GM12878 (cell line): Measurements from ENCODE around the gene TRMT1. TPM values are rescaled to one million over a fixed set of nuclear protein-coding genes. Genes with fewer than 3 reads are reported as not detected.

Source experiments
- BHLHE40 ChIP-seq, 2 experiments: fragments of 450-650 bp in 1 of 2; IDR thresholded peaks; 2 replicates each; pipeline ENCODE4 v1.6.1; 2011 to 2017; ENCODE audit warnings: low read depth in 2 of 2, borderline replicate concordance in 1 of 2, improper control_type of control experiment in 1 of 2, low read length in 1 of 2, mild to moderate bottlenecking in 1 of 2
- CBX3 ChIP-seq: fragments of 200-600 bp; sonication (generic); IDR thresholded peaks from 2 replicates; pipeline ENCODE4 v1.6.1; 2016; ENCODE audit warnings: low read depth, borderline replicate concordance
- CBX5 ChIP-seq: sonication (generic); IDR thresholded peaks from 2 replicates; pipeline ENCODE4 v1.6.1; 2016; ENCODE audit warnings: low read depth, moderate library complexity, mild to moderate bottlenecking, inconsistent platforms
- CHD4 ChIP-seq: fragments of 200-600 bp; sonication (generic); IDR thresholded peaks from 2 replicates; pipeline ENCODE4 v1.6.1; 2016; ENCODE audit warnings: mild to moderate bottlenecking
- GATAD2B ChIP-seq: fragments of 450-650 bp; conservative IDR thresholded peaks from 2 replicates; pipeline ENCODE4 v1.6.1; 2017; ENCODE audit warnings: low read depth, mild to moderate bottlenecking, moderate library complexity
- MYB ChIP-seq: fragments of 150-350 bp; IDR thresholded peaks from 2 replicates; pipeline ENCODE4 v1.6.1; 2014; ENCODE audit warnings: mild to moderate bottlenecking, low read depth, low read length, borderline replicate concordance
- NR2F1 ChIP-seq: fragments of 450-650 bp; conservative IDR thresholded peaks from 2 replicates; pipeline ENCODE4 v1.6.1; 2017; ENCODE audit warnings: mild to moderate bottlenecking
- POLR2A ChIP-seq: IDR thresholded peaks from 2 replicates; pipeline ENCODE4 v1.6.1; 2011; ENCODE audit warnings: low read depth, mild to moderate bottlenecking, low read length
- RELA ChIP-seq: fragments of 450-650 bp; IDR thresholded peaks from 2 replicates; pipeline ENCODE4 v1.8.0; 2014; ENCODE audit warnings: borderline replicate concordance; ENCODE audit not compliant: partially characterized antibody
- RUNX3 ChIP-seq: IDR thresholded peaks from 2 replicates; pipeline ENCODE4 v1.6.1; 2012; ENCODE audit warnings: low read length, inconsistent platforms
- SPI1 ChIP-seq: IDR thresholded peaks from 2 replicates; pipeline ENCODE4 v1.6.1; 2011; ENCODE audit warnings: low read depth, mild to moderate bottlenecking, low read length, moderate library complexity, borderline replicate concordance; ENCODE audit not compliant: insufficient read depth
- SUZ12 ChIP-seq: fragments of 200-600 bp; sonication (generic); IDR thresholded peaks from one replicate; pipeline ENCODE4 v1.6.1; 2018; ENCODE audit warnings: antibody characterized with exemption, mild to moderate bottlenecking; ENCODE audit not compliant: unreplicated experiment
- TCF12 ChIP-seq: IDR thresholded peaks from 2 replicates; pipeline ENCODE4 v1.6.1; 2011; ENCODE audit warnings: low read depth, mild to moderate bottlenecking, low read length
- TCF3 ChIP-seq: IDR thresholded peaks from 2 replicates; pipeline ENCODE4 v1.6.1; 2012; ENCODE audit warnings: low read depth, mild to moderate bottlenecking, low read length, borderline replicate concordance; ENCODE audit not compliant: insufficient read depth
- YY1 ChIP-seq: IDR thresholded peaks from 2 replicates; pipeline ENCODE4 v1.6.1; 2011; ENCODE audit warnings: low read depth, mild to moderate bottlenecking, low read length
- ZBED1 ChIP-seq: IDR thresholded peaks from 2 replicates; pipeline ENCODE4 v1.6.1; 2016; ENCODE audit warnings: borderline replicate concordance
- ZNF217 ChIP-seq: fragments of 450-650 bp; IDR thresholded peaks from 2 replicates; pipeline ENCODE4 v1.6.1; 2017; ENCODE audit warnings: antibody characterized with exemption, mild to moderate bottlenecking
- ZSCAN29 ChIP-seq: fragments of 450-650 bp; IDR thresholded peaks from 2 replicates; pipeline ENCODE4 v1.6.1; 2017; ENCODE audit warnings: mild to moderate bottlenecking, moderate library complexity
- ZZZ3 ChIP-seq: IDR thresholded peaks from 2 replicates; pipeline ENCODE4 v1.6.1; 2011; ENCODE audit warnings: low read depth; ENCODE audit not compliant: control insufficient read depth, insufficient read length
- polyA plus RNA-seq, 11 experiments: library from polyadenylated mRNA; depleted of rRNA in 4 of 11; unstranded in 6 of 11; stranded (reverse) in 5 of 11; fragments of >200 nt; fragmentation: Nextera tagmentation in 4 of 11; fragmentation: Illumina TruSeq in 1 of 11; extraction: Ambion mirVana in 4 of 11; extraction: Trizol in 1 of 11; gene quantifications; 1 replicate in 1 of 11; 2 replicates in 10 of 11; pipeline versions ENCODE4 v1.2.1 to v1.2.3, GENCODE V29; 2011 to 2016; ENCODE audit warnings: inconsistent platforms in 2 of 11, missing spikeins in 2 of 11, low read depth in 1 of 11
- total RNA-seq, 4 experiments: library from RNA; depleted of rRNA in 3 of 4; stranded (reverse); fragments of >200 nt in 3 of 4; fragmentation: Illumina TruSeq in 1 of 4; extraction: Trizol in 1 of 4; gene quantifications; 2 replicates each; pipeline versions ENCODE4 v1.2.1 to v1.2.3, GENCODE V29; 2013 to 2021
- TF ChIP-seq, protein P1 (sequence below): fragments of 450-650 bp; formaldehyde crosslinking; IDR thresholded peaks from 2 replicates; pipeline ENCODE4 v1.4.0; 2020; ENCODE audit warnings: mild to moderate bottlenecking, moderate library complexity
- TF ChIP-seq, protein P2 (sequence below): IDR thresholded peaks from 2 replicates; pipeline ENCODE4 v1.6.1; 2012; ENCODE audit warnings: low read depth, low read length, improper control_type of control experiment
- TF ChIP-seq, protein P3 (sequence below): IDR thresholded peaks from 2 replicates; pipeline ENCODE4 v1.6.1; 2011; ENCODE audit warnings: low read depth, low read length, improper control_type of control experiment, borderline replicate concordance
- TF ChIP-seq, protein P4 (sequence below): fragments of 450-650 bp; formaldehyde crosslinking; IDR thresholded peaks from 2 replicates; pipeline ENCODE4 v1.5.0; 2022; ENCODE audit warnings: mild to moderate bottlenecking, missing genetic modification characterization

The TRMT1 gene
- total and polyA plus RNA-seq, 10 of the 15 experiments (the other 5 are each of a cell fraction or from before 2014, with no cell fraction given) = 3.4 to 68.8 (median 34.8) TPM

DNA sequence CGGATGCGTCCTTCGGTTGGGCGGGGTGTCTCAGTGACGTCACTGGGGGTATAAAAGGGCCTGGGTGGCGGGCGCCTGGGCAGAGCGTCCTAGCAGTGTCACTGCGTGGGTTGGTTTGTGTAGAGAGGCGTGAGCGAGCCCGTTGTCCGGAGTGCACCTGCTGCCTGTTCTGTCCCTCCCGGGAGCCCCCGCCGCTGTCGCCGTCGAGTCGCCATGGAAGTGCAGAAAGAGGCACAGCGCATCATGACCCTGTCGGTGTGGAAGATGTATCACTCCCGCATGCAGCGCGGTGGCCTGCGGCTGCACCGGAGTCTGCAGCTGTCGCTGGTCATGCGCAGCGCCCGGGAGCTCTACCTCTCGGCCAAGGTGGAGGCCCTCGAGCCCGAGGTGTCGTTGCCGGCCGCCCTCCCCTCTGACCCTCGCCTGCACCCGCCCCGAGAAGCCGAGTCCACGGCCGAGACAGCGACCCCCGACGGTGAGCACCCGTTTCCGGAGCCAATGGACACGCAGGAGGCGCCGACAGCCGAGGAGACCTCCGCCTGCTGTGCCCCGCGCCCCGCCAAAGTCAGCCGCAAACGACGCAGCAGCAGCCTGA, 36.5 kb upstream of the TRMT1 start (continued):
- TF ChIP-seq, protein P1, sequence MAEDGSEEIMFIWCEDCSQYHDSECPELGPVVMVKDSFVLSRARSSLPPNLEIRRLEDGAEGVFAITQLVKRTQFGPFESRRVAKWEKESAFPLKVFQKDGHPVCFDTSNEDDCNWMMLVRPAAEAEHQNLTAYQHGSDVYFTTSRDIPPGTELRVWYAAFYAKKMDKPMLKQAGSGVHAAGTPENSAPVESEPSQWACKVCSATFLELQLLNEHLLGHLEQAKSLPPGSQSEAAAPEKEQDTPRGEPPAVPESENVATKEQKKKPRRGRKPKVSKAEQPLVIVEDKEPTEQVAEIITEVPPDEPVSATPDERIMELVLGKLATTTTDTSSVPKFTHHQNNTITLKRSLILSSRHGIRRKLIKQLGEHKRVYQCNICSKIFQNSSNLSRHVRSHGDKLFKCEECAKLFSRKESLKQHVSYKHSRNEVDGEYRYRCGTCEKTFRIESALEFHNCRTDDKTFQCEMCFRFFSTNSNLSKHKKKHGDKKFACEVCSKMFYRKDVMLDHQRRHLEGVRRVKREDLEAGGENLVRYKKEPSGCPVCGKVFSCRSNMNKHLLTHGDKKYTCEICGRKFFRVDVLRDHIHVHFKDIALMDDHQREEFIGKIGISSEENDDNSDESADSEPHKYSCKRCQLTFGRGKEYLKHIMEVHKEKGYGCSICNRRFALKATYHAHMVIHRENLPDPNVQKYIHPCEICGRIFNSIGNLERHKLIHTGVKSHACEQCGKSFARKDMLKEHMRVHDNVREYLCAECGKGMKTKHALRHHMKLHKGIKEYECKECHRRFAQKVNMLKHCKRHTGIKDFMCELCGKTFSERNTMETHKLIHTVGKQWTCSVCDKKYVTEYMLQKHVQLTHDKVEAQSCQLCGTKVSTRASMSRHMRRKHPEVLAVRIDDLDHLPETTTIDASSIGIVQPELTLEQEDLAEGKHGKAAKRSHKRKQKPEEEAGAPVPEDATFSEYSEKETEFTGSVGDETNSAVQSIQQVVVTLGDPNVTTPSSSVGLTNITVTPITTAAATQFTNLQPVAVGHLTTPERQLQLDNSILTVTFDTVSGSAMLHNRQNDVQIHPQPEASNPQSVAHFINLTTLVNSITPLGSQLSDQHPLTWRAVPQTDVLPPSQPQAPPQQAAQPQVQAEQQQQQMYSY (CRISPR knock-in tag) = no peak
- TF ChIP-seq CHD4 = no peak
- TF ChIP-seq POLR2A = peak; percentile 98
- TF ChIP-seq, protein P2, sequence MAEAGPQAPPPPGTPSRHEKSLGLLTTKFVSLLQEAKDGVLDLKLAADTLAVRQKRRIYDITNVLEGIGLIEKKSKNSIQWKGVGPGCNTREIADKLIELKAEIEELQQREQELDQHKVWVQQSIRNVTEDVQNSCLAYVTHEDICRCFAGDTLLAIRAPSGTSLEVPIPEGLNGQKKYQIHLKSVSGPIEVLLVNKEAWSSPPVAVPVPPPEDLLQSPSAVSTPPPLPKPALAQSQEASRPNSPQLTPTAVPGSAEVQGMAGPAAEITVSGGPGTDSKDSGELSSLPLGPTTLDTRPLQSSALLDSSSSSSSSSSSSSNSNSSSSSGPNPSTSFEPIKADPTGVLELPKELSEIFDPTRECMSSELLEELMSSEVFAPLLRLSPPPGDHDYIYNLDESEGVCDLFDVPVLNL = no peak
- no peak for TF ChIP-seq ZSCAN29
- TF ChIP-seq GATAD2B = peak; percentile 70
- TF ChIP-seq ZZZ3 = no peak
- TF ChIP-seq, protein P3, sequence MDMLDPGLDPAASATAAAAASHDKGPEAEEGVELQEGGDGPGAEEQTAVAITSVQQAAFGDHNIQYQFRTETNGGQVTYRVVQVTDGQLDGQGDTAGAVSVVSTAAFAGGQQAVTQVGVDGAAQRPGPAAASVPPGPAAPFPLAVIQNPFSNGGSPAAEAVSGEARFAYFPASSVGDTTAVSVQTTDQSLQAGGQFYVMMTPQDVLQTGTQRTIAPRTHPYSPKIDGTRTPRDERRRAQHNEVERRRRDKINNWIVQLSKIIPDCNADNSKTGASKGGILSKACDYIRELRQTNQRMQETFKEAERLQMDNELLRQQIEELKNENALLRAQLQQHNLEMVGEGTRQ = no peak
- no peak; the same call in 1 of the 2 replicates for TF ChIP-seq NR2F1
- peak; percentile 82 for TF ChIP-seq YY1
- peak; percentile 95 for TF ChIP-seq TCF12
- peak; percentile 99 for TF ChIP-seq TCF3
- TF ChIP-seq SUZ12 = no peak
- TF ChIP-seq CBX5 = no peak
- peak; percentile 59 to 81 for TF ChIP-seq BHLHE40 (IDR thresholded peaks at IDR 0.05; ENCODE audit: borderline replicate concordance in 1 of 2, low read depth in 2 of 2, low read length in 1 of 2)
- 0 out of 2 replicates have a peak, but pooled peaks have one; percentile 51 for TF ChIP-seq MYB
- TF ChIP-seq, protein P4, sequence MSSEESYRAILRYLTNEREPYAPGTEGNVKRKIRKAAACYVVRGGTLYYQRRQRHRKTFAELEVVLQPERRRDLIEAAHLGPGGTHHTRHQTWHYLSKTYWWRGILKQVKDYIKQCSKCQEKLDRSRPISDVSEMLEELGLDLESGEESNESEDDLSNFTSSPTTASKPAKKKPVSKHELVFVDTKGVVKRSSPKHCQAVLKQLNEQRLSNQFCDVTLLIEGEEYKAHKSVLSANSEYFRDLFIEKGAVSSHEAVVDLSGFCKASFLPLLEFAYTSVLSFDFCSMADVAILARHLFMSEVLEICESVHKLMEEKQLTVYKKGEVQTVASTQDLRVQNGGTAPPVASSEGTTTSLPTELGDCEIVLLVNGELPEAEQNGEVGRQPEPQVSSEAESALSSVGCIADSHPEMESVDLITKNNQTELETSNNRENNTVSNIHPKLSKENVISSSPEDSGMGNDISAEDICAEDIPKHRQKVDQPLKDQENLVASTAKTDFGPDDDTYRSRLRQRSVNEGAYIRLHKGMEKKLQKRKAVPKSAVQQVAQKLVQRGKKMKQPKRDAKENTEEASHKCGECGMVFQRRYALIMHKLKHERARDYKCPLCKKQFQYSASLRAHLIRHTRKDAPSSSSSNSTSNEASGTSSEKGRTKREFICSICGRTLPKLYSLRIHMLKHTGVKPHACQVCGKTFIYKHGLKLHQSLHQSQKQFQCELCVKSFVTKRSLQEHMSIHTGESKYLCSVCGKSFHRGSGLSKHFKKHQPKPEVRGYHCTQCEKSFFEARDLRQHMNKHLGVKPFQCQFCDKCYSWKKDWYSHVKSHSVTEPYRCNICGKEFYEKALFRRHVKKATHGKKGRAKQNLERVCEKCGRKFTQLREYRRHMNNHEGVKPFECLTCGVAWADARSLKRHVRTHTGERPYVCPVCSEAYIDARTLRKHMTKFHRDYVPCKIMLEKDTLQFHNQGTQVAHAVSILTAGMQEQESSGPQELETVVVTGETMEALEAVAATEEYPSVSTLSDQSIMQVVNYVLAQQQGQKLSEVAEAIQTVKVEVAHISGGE (CRISPR knock-in tag) = peak; percentile 35; the same call in 1 of the 2 replicates
- peak; percentile 73 for TF ChIP-seq RELA
- no peak for TF ChIP-seq RUNX3
- TF ChIP-seq ZNF217 = no peak
- no peak for TF ChIP-seq SPI1
- TF ChIP-seq CBX3 = no peak
- peak; percentile 92 for TF ChIP-seq ZBED1
